ENCODE data around the gene DDC. TPM values are rescaled to one million over a fixed set of nuclear protein-coding genes. Genes with fewer than 3 reads are reported as not detected.

DDC gene
- total RNA-seq, 1 experiment from 2014 or later = not detected

DNA sequence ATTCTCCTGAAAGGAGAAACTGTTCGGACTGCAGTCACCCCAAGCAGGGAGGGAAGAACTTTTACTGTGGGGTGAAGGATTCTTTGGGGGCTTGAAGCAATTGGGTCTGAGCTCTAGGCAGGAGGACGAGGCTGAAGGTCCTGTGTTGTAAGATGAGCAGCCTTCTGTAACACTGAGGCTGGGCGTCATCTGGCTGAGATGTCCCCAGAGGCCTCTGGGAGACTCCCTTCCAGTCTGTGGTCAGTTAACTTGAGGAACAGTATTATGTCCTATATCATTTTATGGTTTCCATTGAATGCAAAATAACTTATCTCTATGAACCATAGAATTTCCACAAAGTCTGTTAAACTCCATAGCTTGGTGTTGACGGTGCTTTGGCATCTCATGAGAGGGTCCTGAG lies 141.3 kb downstream of the DDC start:
- Histone ChIP-seq H3K79me2 (ENCODE audit: low read depth) (no peaks in the 10 kb centered on the region), H3K9me3 (ENCODE audit: insufficient read depth, low read depth) (no peaks in the 10 kb centered on the region), H3K27ac (no peak overlapping the region), H3K4me1 (replicated peaks; ENCODE audit: insufficient read depth) (no peaks in the 10 kb centered on the region), H3K36me3 (ENCODE audit: low read depth) (no peaks in the 10 kb centered on the region), H2AFZ (no peak overlapping the region), H3F3A (ENCODE audit: insufficient read depth, low read depth) (no peaks in the 10 kb centered on the region), H4K20me1 (ENCODE audit: insufficient read depth) (no peaks in the 10 kb centered on the region), H3K4me2 (no peak overlapping the region), H3K4me3 (no peak overlapping the region), H3K9me2 (ENCODE audit: insufficient read depth) (no peaks in the 10 kb centered on the region), H3K27me3 (ENCODE audit: insufficient read depth, low read depth) (peaks cover 5% of the 10 kb centered on the region; the same call in 1 of the 2 replicates)
- TF ChIP-seq, protein P1, sequence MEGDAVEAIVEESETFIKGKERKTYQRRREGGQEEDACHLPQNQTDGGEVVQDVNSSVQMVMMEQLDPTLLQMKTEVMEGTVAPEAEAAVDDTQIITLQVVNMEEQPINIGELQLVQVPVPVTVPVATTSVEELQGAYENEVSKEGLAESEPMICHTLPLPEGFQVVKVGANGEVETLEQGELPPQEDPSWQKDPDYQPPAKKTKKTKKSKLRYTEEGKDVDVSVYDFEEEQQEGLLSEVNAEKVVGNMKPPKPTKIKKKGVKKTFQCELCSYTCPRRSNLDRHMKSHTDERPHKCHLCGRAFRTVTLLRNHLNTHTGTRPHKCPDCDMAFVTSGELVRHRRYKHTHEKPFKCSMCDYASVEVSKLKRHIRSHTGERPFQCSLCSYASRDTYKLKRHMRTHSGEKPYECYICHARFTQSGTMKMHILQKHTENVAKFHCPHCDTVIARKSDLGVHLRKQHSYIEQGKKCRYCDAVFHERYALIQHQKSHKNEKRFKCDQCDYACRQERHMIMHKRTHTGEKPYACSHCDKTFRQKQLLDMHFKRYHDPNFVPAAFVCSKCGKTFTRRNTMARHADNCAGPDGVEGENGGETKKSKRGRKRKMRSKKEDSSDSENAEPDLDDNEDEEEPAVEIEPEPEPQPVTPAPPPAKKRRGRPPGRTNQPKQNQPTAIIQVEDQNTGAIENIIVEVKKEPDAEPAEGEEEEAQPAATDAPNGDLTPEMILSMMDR (conservative IDR thresholded peaks at IDR 0.05) = no peak
- TF ChIP-seq EZH2 (IDR thresholded peaks at IDR 0.05; ENCODE audit: low read depth) = no peak
- ChIA-PET CTCF (no interaction called here), POLR2A (ENCODE audit: unreplicated experiment) (no interaction called here)
- DNase-seq = no peak
- BruUV-seq (replicated peaks) = no TSS peak
- intact Hi-C loops (cut with micrococcal nuclease; ENCODE audit: unreplicated experiment) = no loop called here

DNA sequence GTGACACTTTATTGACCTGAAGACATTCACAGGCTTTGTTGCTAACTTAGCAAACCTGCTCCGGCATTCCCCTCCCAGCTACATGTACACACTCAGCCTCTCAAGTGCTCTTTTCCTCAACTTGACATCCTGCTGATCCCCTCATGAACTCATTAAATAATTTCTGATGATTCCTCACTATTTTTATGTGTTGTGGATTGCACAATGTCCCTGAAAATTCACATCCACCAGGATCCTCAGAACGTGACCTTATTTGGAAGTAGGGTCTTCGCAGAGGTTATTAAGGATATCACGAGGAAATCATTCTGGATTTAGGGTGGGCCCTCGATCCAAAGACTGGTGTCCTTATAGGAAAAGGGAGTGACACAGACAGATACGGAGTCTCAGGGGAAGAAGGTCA lies 142.3 kb downstream of the DDC start:
- no peaks in the 10 kb centered on the region for H3K4me1 ChIP-seq (replicated peaks; ENCODE audit: insufficient read depth)
- H3K27me3 ChIP-seq (ENCODE audit: insufficient read depth, low read depth) = peaks cover 5% of the 10 kb centered on the region; the same call in 1 of the 2 replicates
- no peaks in the 10 kb centered on the region for H4K20me1 ChIP-seq (ENCODE audit: insufficient read depth)
- H3F3A ChIP-seq (ENCODE audit: insufficient read depth, low read depth) = no peaks in the 10 kb centered on the region
- no peak overlapping the region for H3K4me3 ChIP-seq
- CTCF ChIA-PET = no interaction called here
- H3K9me2 ChIP-seq (ENCODE audit: insufficient read depth) = no peaks in the 10 kb centered on the region
- H2AFZ ChIP-seq = no peak overlapping the region
- H3K27ac ChIP-seq = no peak overlapping the region
- no peak for DNase-seq
- TF ChIP-seq, protein P1 (conservative IDR thresholded peaks at IDR 0.05) = no peak
- TF ChIP-seq EZH2 (IDR thresholded peaks at IDR 0.05; ENCODE audit: low read depth) = no peak
- no peaks in the 10 kb centered on the region for H3K36me3 ChIP-seq (ENCODE audit: low read depth)
- H3K79me2 ChIP-seq (ENCODE audit: low read depth) = no peaks in the 10 kb centered on the region
- no peak overlapping the region for H3K4me2 ChIP-seq
- POLR2A ChIA-PET (ENCODE audit: unreplicated experiment) = no interaction called here
- intact Hi-C loops (cut with micrococcal nuclease; ENCODE audit: unreplicated experiment) = no loop called here
- H3K9me3 ChIP-seq (ENCODE audit: insufficient read depth, low read depth) = no peaks in the 10 kb centered on the region
- no TSS peak for BruUV-seq (replicated peaks)

DNA sequence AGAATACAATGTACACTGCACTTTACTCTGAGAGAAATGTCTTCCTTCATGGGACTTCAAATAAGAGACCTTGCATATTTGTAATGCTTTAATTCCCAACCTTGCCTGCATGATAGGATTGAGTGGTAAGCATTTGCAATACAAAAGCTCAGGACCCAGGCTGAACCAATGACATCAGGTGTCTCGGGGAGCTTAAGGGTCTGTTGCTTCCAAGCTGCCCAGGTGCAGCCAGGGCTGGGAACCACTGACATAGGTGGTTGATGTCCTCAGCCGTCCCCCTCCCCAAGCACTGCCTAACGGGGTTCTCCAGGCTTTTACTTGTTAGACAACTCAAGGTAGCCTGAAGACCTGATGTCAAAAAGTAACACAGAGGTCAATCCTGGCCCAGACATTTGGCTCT lies 144.2 kb downstream of the DDC start:
- BruUV-seq (replicated peaks) = no TSS peak
- Histone ChIP-seq H2AFZ (no peak overlapping the region), H3K27ac (no peak overlapping the region), H3K27me3 (ENCODE audit: insufficient read depth, low read depth) (peaks cover 10% of the 10 kb centered on the region; the same call in 1 of the 2 replicates), H3K36me3 (ENCODE audit: low read depth) (no peaks in the 10 kb centered on the region), H3K79me2 (ENCODE audit: low read depth) (no peaks in the 10 kb centered on the region), H3K9me3 (ENCODE audit: insufficient read depth, low read depth) (no peaks in the 10 kb centered on the region), H3K9me2 (ENCODE audit: insufficient read depth) (no peaks in the 10 kb centered on the region), H3F3A (ENCODE audit: insufficient read depth, low read depth) (no peaks in the 10 kb centered on the region), H3K4me1 (replicated peaks; ENCODE audit: insufficient read depth) (no peaks in the 10 kb centered on the region), H3K4me3 (no peak overlapping the region), H4K20me1 (ENCODE audit: insufficient read depth) (no peaks in the 10 kb centered on the region), H3K4me2 (no peak overlapping the region)
- intact Hi-C loops (cut with micrococcal nuclease; ENCODE audit: unreplicated experiment) = no loop called here
- DNase-seq = no peak
- CTCF ChIA-PET = no interaction called here
- TF ChIP-seq, protein P1 (conservative IDR thresholded peaks at IDR 0.05) = no peak
- no peak for TF ChIP-seq EZH2 (IDR thresholded peaks at IDR 0.05; ENCODE audit: low read depth)
- POLR2A ChIA-PET (ENCODE audit: unreplicated experiment) = no interaction called here

Measured in PC-9 (cell line).